ENCODE results near the gene PANX2.

PANX2 gene

DNA sequence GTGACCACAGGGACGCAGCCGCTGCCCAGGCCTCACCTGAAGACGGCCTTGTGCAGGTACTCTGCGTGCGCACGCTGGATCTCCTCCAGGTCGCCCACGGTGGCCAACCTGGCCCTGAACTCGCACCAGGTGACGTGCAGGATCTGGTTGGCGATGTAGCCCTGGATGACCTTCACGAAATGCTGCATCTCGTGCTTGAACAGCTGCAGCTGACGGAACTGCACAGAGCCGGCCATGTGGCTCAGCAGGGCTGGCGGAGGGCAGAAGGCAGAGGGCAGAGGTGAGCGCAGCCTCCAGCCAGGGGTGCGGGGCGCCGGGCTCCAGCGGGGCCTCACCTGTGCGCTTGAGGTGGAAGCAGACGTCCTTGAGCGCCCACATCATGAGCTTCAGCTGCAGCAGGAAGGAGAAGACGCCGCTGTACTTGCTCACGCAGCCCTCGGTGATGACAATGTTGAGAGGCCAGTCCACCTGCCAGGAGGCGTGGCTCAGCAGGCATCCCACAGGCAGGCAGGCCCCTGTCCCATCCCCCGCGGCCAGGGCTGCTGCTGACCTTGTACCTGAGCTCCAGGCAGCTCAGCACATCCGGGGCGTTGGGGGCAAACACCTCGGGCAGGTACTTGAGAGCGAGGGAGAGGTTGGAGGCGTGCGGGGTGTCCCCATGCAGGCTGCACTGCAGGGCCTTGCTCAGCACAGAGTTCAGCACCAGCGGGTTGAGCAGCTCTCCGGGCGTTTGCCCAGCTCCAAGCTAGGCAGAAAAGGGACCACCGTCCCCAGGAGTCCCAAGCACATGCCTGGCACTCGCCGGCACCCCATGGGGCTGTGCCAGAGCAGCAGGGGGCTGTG is 47.8 kb downstream of the PANX2 start:
- no peaks in the 10 kb centered on the region for H3K4me1 ChIP-seq (ENCODE audit: low read length)
- H3K79me2 ChIP-seq (ENCODE audit: low read length): peaks cover 14% of the 10 kb centered on the region
- no peaks in the 10 kb centered on the region for H3K9me3 ChIP-seq (replicated peaks; ENCODE audit: insufficient read depth, low read length)
- TF ChIP-seq, protein P1, sequence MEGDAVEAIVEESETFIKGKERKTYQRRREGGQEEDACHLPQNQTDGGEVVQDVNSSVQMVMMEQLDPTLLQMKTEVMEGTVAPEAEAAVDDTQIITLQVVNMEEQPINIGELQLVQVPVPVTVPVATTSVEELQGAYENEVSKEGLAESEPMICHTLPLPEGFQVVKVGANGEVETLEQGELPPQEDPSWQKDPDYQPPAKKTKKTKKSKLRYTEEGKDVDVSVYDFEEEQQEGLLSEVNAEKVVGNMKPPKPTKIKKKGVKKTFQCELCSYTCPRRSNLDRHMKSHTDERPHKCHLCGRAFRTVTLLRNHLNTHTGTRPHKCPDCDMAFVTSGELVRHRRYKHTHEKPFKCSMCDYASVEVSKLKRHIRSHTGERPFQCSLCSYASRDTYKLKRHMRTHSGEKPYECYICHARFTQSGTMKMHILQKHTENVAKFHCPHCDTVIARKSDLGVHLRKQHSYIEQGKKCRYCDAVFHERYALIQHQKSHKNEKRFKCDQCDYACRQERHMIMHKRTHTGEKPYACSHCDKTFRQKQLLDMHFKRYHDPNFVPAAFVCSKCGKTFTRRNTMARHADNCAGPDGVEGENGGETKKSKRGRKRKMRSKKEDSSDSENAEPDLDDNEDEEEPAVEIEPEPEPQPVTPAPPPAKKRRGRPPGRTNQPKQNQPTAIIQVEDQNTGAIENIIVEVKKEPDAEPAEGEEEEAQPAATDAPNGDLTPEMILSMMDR (IDR thresholded peaks at IDR 0.05; ENCODE audit: low read length): no peak
- TF ChIP-seq EZH2 (optimal IDR thresholded peaks at IDR 0.05; ENCODE audit: low read depth, low read length): no peak
- TF ChIP-seq EZH2phosphoT487 (IDR thresholded peaks at IDR 0.05; ENCODE audit: low read length): no peak
- no peaks in the 10 kb centered on the region for H3K27me3 ChIP-seq (replicated peaks; ENCODE audit: insufficient read depth, low read length)
- H3K4me3 ChIP-seq (ENCODE audit: low read length): no peak overlapping the region
- no peak for DNase-seq
- H4K20me1 ChIP-seq (ENCODE audit: insufficient read depth, low read length): no peaks in the 10 kb centered on the region
- H3K4me2 ChIP-seq (ENCODE audit: low read depth, low read length): no peak overlapping the region
- no peaks in the 10 kb centered on the region for H3K9me2 ChIP-seq (replicated peaks; ENCODE audit: insufficient read depth, low read length)
- H2AFZ ChIP-seq (ENCODE audit: low read length): no peak overlapping the region
- H3F3A ChIP-seq (ENCODE audit: insufficient read depth, low read length): no peaks in the 10 kb centered on the region
- no peak overlapping the region for H3K9ac ChIP-seq (ENCODE audit: low read length)
- no peaks in the 10 kb centered on the region for H3K36me3 ChIP-seq (replicated peaks; ENCODE audit: insufficient read depth, low read length)
- H3K27ac ChIP-seq (ENCODE audit: low read length): no peak overlapping the region

DNA sequence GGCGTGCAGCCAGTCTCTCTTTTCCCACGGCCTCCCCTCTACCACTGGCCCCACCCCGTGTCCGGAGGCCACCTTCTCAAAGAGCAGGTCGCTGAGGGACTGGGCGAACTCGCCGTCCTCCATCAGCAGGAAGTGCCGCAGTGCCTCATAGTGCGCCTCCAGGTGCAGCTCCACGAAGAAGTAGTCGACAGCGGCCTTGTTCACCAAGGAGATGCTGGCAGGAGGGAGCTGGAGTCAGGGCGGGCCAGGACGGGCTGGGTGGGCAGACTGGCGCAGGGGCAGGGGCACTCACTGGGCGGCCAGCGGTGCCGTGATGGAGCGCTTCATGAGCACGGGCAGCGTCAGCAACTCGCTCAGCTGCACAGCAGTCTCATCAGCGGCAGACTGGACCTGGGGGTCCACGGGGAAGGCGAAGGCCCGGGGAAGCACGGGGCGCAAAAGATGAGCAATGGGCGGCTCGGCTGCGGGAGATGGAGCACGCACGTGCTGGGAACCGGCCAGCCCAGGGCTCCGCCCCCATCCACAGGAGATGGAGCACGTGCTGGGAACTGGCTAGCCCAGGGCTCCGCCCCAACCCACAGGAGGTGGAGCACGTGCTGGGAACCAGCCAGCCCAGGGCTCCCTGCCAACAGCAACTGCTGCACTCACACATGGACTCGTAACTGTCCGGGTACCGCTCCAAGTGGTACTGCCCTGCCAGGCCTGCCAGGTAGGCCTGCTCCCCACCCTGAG is 48.6 kb downstream of the PANX2 start:
- Histone ChIP-seq H3K79me2 (ENCODE audit: low read length) (peaks cover 9% of the 10 kb centered on the region), H3K9me2 (replicated peaks; ENCODE audit: insufficient read depth, low read length) (no peaks in the 10 kb centered on the region), H3K4me1 (ENCODE audit: low read length) (no peaks in the 10 kb centered on the region), H3K4me2 (ENCODE audit: low read depth, low read length) (no peak overlapping the region), H4K20me1 (ENCODE audit: insufficient read depth, low read length) (no peaks in the 10 kb centered on the region), H3K27ac (ENCODE audit: low read length) (no peak overlapping the region), H3K9me3 (replicated peaks; ENCODE audit: insufficient read depth, low read length) (no peaks in the 10 kb centered on the region), H2AFZ (ENCODE audit: low read length) (no peak overlapping the region), H3F3A (ENCODE audit: insufficient read depth, low read length) (no peaks in the 10 kb centered on the region), H3K36me3 (replicated peaks; ENCODE audit: insufficient read depth, low read length) (no peaks in the 10 kb centered on the region), H3K4me3 (ENCODE audit: low read length) (no peak overlapping the region), H3K27me3 (replicated peaks; ENCODE audit: insufficient read depth, low read length) (no peaks in the 10 kb centered on the region), H3K9ac (ENCODE audit: low read length) (no peak overlapping the region)
- DNase-seq: no peak
- no peak for TF ChIP-seq EZH2 (optimal IDR thresholded peaks at IDR 0.05; ENCODE audit: low read depth, low read length)
- TF ChIP-seq, protein P1 (IDR thresholded peaks at IDR 0.05; ENCODE audit: low read length): no peak
- no peak for TF ChIP-seq EZH2phosphoT487 (IDR thresholded peaks at IDR 0.05; ENCODE audit: low read length)

DNA sequence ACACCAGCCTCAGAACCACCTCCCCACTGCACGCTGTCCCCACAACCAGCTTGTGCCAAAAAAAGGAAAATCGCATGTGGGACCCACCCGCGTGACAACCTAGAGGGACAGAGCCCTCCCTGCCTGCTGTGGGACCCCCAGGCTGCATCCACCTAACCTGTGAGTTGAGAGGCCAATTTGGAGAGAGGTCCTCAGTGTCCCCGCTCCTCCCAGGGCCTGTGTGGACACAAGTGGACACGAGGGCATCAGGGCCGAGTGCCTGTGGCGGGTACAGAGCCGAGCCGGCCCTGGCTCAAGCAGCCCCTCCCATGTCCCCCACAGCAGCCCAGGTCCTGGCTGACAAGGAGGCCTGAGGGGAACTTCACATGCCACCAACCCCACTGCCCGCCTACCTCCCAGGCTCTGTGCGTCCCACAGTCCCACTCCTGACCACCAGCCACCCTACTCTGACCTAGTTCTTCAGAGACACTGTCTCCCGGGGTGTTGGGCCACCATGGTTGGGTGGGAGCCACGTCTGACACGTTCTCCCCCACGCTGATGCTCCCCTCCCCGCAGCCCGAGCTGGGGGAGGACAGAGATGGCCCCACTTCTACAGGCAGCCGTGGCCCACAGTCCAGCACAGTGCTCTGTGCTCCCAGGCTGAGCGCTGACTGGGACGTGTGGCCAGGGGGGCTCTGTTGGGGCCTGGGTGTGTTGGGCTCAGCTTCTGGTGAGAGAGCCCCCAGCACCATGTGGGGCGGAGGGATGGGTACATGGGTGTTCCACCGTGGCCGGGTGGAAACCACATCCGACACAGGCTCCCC is 49.5 kb downstream of the PANX2 start:
- Histone ChIP-seq H3K27me3 (replicated peaks; ENCODE audit: insufficient read depth, low read length) (no peaks in the 10 kb centered on the region), H3F3A (ENCODE audit: insufficient read depth, low read length) (no peaks in the 10 kb centered on the region), H3K9me3 (replicated peaks; ENCODE audit: insufficient read depth, low read length) (no peaks in the 10 kb centered on the region), H3K79me2 (ENCODE audit: low read length) (peaks cover 3% of the 10 kb centered on the region), H3K27ac (ENCODE audit: low read length) (no peak overlapping the region), H4K20me1 (ENCODE audit: insufficient read depth, low read length) (no peaks in the 10 kb centered on the region), H3K4me3 (ENCODE audit: low read length) (no peak overlapping the region), H2AFZ (ENCODE audit: low read length) (no peak overlapping the region), H3K36me3 (replicated peaks; ENCODE audit: insufficient read depth, low read length) (no peaks in the 10 kb centered on the region), H3K9ac (ENCODE audit: low read length) (no peak overlapping the region), H3K4me1 (ENCODE audit: low read length) (no peaks in the 10 kb centered on the region), H3K4me2 (ENCODE audit: low read depth, low read length) (no peak overlapping the region), H3K9me2 (replicated peaks; ENCODE audit: insufficient read depth, low read length) (no peaks in the 10 kb centered on the region)
- no peak for TF ChIP-seq EZH2 (optimal IDR thresholded peaks at IDR 0.05; ENCODE audit: low read depth, low read length)
- TF ChIP-seq, protein P1 (IDR thresholded peaks at IDR 0.05; ENCODE audit: low read length): no peak
- no peak for TF ChIP-seq EZH2phosphoT487 (IDR thresholded peaks at IDR 0.05; ENCODE audit: low read length)
- DNase-seq: no peak

Measured in MM.1S (cell line).